H9 (cell line): ENCODE data around the gene BANP. TPM values are rescaled to one million over a fixed set of nuclear protein-coding genes. Genes with fewer than 3 reads are reported as not detected.
"Not testable (repeated sequence)": the region's sequence is repeated elsewhere in the genome, so short reads cannot be mapped to it uniquely, and the experiment has no call there.

Source experiments
- DNase-seq: peaks from one replicate; pipeline ENCODE4 v3.0.0-alpha.2; 2017
- H2AFZ ChIP-seq: one replicate; pipeline ENCODE4 v1.6.1; 2013; ENCODE audit warnings: mild to moderate bottlenecking, low read length, control low read depth, moderate library complexity
- H2AK5ac ChIP-seq: 2 replicates; pipeline ENCODE4 v1.6.1; 2013; ENCODE audit warnings: low read length, control low read depth, mixed read lengths; ENCODE audit not compliant: insufficient read length
- H2BK120ac ChIP-seq: one replicate; pipeline ENCODE4 v1.6.1; 2013; ENCODE audit warnings: low read depth, mild to moderate bottlenecking, low read length, control low read depth, inconsistent platforms; ENCODE audit not compliant: poor library complexity, severe bottlenecking
- H2BK12ac ChIP-seq: 2 replicates; pipeline ENCODE4 v1.6.1; 2013; ENCODE audit warnings: low read length, control low read depth, mixed read lengths, low read depth; ENCODE audit not compliant: insufficient read length
- H2BK15ac ChIP-seq: 2 replicates; pipeline ENCODE4 v1.6.1; 2013; ENCODE audit warnings: low read depth, low read length, control low read depth
- H2BK20ac ChIP-seq: one replicate; pipeline ENCODE4 v1.6.1; 2013; ENCODE audit warnings: low read depth, mild to moderate bottlenecking, low read length, control low read depth, inconsistent platforms; ENCODE audit not compliant: poor library complexity, severe bottlenecking
- H2BK5ac ChIP-seq: 2 replicates; pipeline ENCODE4 v1.6.1; 2013; ENCODE audit warnings: low read length, control low read depth, mixed read lengths; ENCODE audit not compliant: insufficient read length
- H3K14ac ChIP-seq: 2 replicates; pipeline ENCODE4 v1.6.1; 2013; ENCODE audit warnings: low read length, control low read depth; ENCODE audit not compliant: insufficient read depth
- H3K18ac ChIP-seq: 2 replicates; pipeline ENCODE4 v1.6.1; 2013; ENCODE audit warnings: low read depth, mild to moderate bottlenecking, mixed read lengths, low read length, control low read depth; ENCODE audit not compliant: insufficient read length
- H3K23ac ChIP-seq: 2 replicates; pipeline ENCODE4 v1.6.1; 2013; ENCODE audit warnings: low read length, control low read depth, mixed read lengths, low read depth; ENCODE audit not compliant: insufficient read length
- H3K23me2 ChIP-seq: 2 replicates; pipeline ENCODE4 v1.6.1; 2013; ENCODE audit warnings: low read depth, mild to moderate bottlenecking, mixed read lengths, low read length, control low read depth; ENCODE audit not compliant: insufficient read length, poor library complexity, severe bottlenecking
- H3K27ac ChIP-seq: 2 replicates; pipeline ENCODE4 v1.5.1; 2013; ENCODE audit warnings: low read length, control low read depth, mixed read lengths, low read depth; ENCODE audit not compliant: insufficient read length
- H3K27me3 ChIP-seq: 2 replicates; pipeline ENCODE4 v1.6.1; 2013; ENCODE audit warnings: low read length, control low read depth, inconsistent platforms; ENCODE audit not compliant: insufficient read depth
- H3K4ac ChIP-seq: 2 replicates; pipeline ENCODE4 v1.6.1; 2013; ENCODE audit warnings: low read depth, mild to moderate bottlenecking, control low read depth, inconsistent platforms, low read length, moderate library complexity
- H3K4me1 ChIP-seq: 2 replicates; pipeline ENCODE4 v1.6.1; 2013; ENCODE audit warnings: low read length, control low read depth, inconsistent platforms; ENCODE audit not compliant: insufficient read depth
- H3K4me2 ChIP-seq: 2 replicates; pipeline ENCODE4 v1.6.1; 2013; ENCODE audit warnings: low read length, control low read depth, mixed read lengths; ENCODE audit not compliant: insufficient read length, insufficient read depth
- H3K56ac ChIP-seq: 2 replicates; pipeline ENCODE4 v1.6.1; 2013; ENCODE audit warnings: low read depth, mild to moderate bottlenecking, mixed read lengths, low read length, control low read depth; ENCODE audit not compliant: insufficient read length
- H3K79me1 ChIP-seq: 2 replicates; pipeline ENCODE4 v1.6.1; 2013; ENCODE audit warnings: low read depth, mild to moderate bottlenecking, moderate library complexity, low read length, control low read depth, inconsistent platforms; ENCODE audit not compliant: insufficient read depth, poor library complexity, severe bottlenecking
- H3K79me2 ChIP-seq: 2 replicates; pipeline ENCODE4 v1.6.1; 2013; ENCODE audit warnings: low read length, control low read depth, inconsistent platforms; ENCODE audit not compliant: insufficient read depth
- H3K9ac ChIP-seq: 2 replicates; pipeline ENCODE4 v1.6.1; 2013; ENCODE audit warnings: low read length, control low read depth, mixed read lengths; ENCODE audit not compliant: insufficient read length; ENCODE audit errors: extremely low read depth
- H3K9me3 ChIP-seq: one replicate; pipeline ENCODE4 v1.6.1; 2013; ENCODE audit warnings: low read depth, low read length, inconsistent platforms; ENCODE audit not compliant: control insufficient read depth
- H3T11ph ChIP-seq: one replicate; pipeline ENCODE4 v1.6.1; 2013; ENCODE audit warnings: mild to moderate bottlenecking, low read length, control low read depth, inconsistent platforms
- H4K20me1 ChIP-seq: one replicate; pipeline ENCODE4 v1.6.1; 2013; ENCODE audit not compliant: control insufficient read depth, insufficient read length, insufficient read depth
- H4K5ac ChIP-seq: 2 replicates; pipeline ENCODE4 v1.6.1; 2013; ENCODE audit warnings: low read depth, mild to moderate bottlenecking, mixed read lengths, low read length, control low read depth; ENCODE audit not compliant: insufficient read length
- H4K8ac ChIP-seq: replicated peaks from 2 replicates; pipeline ENCODE4 v1.6.1; 2013; ENCODE audit warnings: low read length, control low read depth, mixed read lengths, low read depth; ENCODE audit not compliant: insufficient read length
- H4K91ac ChIP-seq: 2 replicates; pipeline ENCODE4 v1.6.1; 2013; ENCODE audit warnings: low read depth, mild to moderate bottlenecking, moderate library complexity, mixed read lengths, low read length, control low read depth; ENCODE audit not compliant: insufficient read length
- H3K27ac Mint-ChIP-seq, 3 experiments: 2 replicates in 2 of 3; 3 replicates in 1 of 3; pipeline ENCODE4 v1.8.0; 2020 to 2021; ENCODE audit warnings: mixed read lengths in 3 of 3, mild to moderate bottlenecking in 1 of 3, moderate library complexity in 1 of 3
- H3K27me3 Mint-ChIP-seq: 2 replicates; pipeline ENCODE4 v1.8.0; 2021; ENCODE audit warnings: low read depth, mild to moderate bottlenecking, moderate library complexity, mixed read lengths
- H3K36me3 Mint-ChIP-seq, 3 experiments: 2 replicates in 2 of 3; 3 replicates in 1 of 3; pipeline ENCODE4 v1.8.0; 2020 to 2021; ENCODE audit warnings: low read depth in 3 of 3, mixed read lengths in 3 of 3; ENCODE audit not compliant: insufficient read depth in 1 of 3
- H3K4me1 Mint-ChIP-seq, 2 experiments: 2 replicates each; pipeline ENCODE4 v1.8.0; 2020; ENCODE audit warnings: mixed read lengths in 2 of 2
- H3K4me3 Mint-ChIP-seq, 2 experiments: 2 replicates in 1 of 2; 3 replicates in 1 of 2; pipeline ENCODE4 v1.8.0; 2020 to 2021; ENCODE audit warnings: mild to moderate bottlenecking in 2 of 2, mixed read lengths in 2 of 2, moderate library complexity in 1 of 2
- H3K9me3 Mint-ChIP-seq, 2 experiments: 2 replicates in 1 of 2; 3 replicates in 1 of 2; pipeline ENCODE4 v1.8.0; 2020; ENCODE audit warnings: mild to moderate bottlenecking in 2 of 2, mixed read lengths in 2 of 2, moderate library complexity in 1 of 2
- WGBS: extraction: QIAGEN DNeasy Blood & Tissue Kit; methylation state at CpG from one replicate; pipeline ENCODE4 v1.1.7; 2013; ENCODE audit warnings: missing lambda C conversion rate, low lambda C conversion rate, mixed read lengths; ENCODE audit not compliant: insufficient read length; ENCODE audit errors: extremely low coverage; 5-methylcytosine and 5-hydroxymethylcytosine counted together
- total RNA-seq: library from RNA; stranded (reverse); gene quantifications from 2 replicates; pipeline ENCODE4 v1.2.1, GENCODE V29; 2021

Gene BANP
- total RNA-seq, 1 experiment from 2014 or later: 24.9 TPM

GRCh38 chr16:87990254-87990653, 39.0 kb downstream of the BANP start:
- H3K9me3 ChIP-seq, H2BK15ac ChIP-seq, H3K9ac ChIP-seq, DNase-seq, H3K4me1 ChIP-seq, H3K27ac ChIP-seq, H4K91ac ChIP-seq, H3K27me3 Mint-ChIP-seq, H2BK20ac ChIP-seq, H2BK120ac ChIP-seq, H3K4me3 Mint-ChIP-seq, H3K4me2 ChIP-seq, H4K8ac ChIP-seq, H3K4ac ChIP-seq, H3K23ac ChIP-seq, H3K79me1 ChIP-seq, H3K18ac ChIP-seq, H4K20me1 ChIP-seq, H2BK12ac ChIP-seq, H3T11ph ChIP-seq, H2BK5ac ChIP-seq, H3K9me3 Mint-ChIP-seq, H3K79me2 ChIP-seq, H3K23me2 ChIP-seq, H2AFZ ChIP-seq, H2AK5ac ChIP-seq, H3K27me3 ChIP-seq, H3K56ac ChIP-seq, H3K14ac ChIP-seq, H4K5ac ChIP-seq: not testable (repeated sequence)
- H3K4me1 Mint-ChIP-seq: peaks cover 11 to 12% of the 10 kb centered on the region in 2 experiments
- H3K36me3 Mint-ChIP-seq: peaks cover 17 to 33% (median 29%) of the 10 kb centered on the region in 3 experiments; a peak in 6 of 7 replicates
- no CpG with 5 or more reads among the region's 4 CpGs for WGBS
- H3K27ac Mint-ChIP-seq: peak overlapping the region in 1 of 3 experiments; percentile 79; a peak in 2 of 7 replicates

DNA sequence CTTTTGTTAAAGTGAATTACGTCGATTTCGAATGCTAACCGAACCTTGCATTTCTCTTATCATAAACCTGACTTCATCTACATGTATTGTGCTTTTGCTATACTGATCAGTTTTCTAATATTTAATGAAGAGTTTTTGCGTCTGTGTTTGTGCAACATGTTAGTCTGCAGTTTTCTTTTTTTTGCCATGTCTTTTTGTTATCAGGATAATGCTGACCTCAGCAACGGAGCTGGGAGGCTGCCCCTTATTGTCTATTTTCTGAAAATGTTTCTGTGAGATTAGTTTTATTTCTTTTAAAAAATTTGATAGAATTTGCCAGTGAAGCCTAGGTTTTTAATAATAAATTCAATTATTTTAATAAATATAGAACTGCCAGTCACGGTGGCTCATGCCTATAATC, 40.9 kb downstream of the BANP start:
- H3T11ph ChIP-seq, H2BK120ac ChIP-seq, H3K79me2 ChIP-seq, H3K79me1 ChIP-seq, H3K9me3 ChIP-seq, H2AK5ac ChIP-seq, H4K91ac ChIP-seq, H3K18ac ChIP-seq, H2BK12ac ChIP-seq, H4K8ac ChIP-seq, H2BK15ac ChIP-seq, H3K27me3 ChIP-seq, H3K27ac ChIP-seq, H4K5ac ChIP-seq, H3K23ac ChIP-seq, H3K4ac ChIP-seq, DNase-seq, H3K27me3 Mint-ChIP-seq, H3K4me1 ChIP-seq, H3K56ac ChIP-seq, H3K23me2 ChIP-seq, H3K4me2 ChIP-seq, H3K14ac ChIP-seq, H2BK20ac ChIP-seq, H3K27ac Mint-ChIP-seq, H3K9me3 Mint-ChIP-seq, H3K9ac ChIP-seq, H2AFZ ChIP-seq, H4K20me1 ChIP-seq, H2BK5ac ChIP-seq, H3K4me3 Mint-ChIP-seq: not testable (repeated sequence)
- no CpG with 5 or more reads among the region's 7 CpGs for WGBS
- Mint-ChIP-seq H3K4me1 (peaks cover 11 to 12% of the 10 kb centered on the region in 2 experiments), H3K36me3 (peaks cover 13 to 19% (median 17%) of the 10 kb centered on the region in 3 experiments; a peak in 6 of 7 replicates)
